HG02642 (cell line): ENCODE measurements around the gene RABAC1.
"Not testable (repeated sequence)": the region's sequence is repeated elsewhere in the genome, so short reads cannot be mapped to it uniquely, and the experiment has no call there.

ENCODE experiments used
- ATAC-seq: cut with Tn5 transposase; IDR thresholded peaks from one replicate; pipeline ENCODE4 v1.9.1; 2021; ENCODE audit warnings: mild to moderate bottlenecking; ENCODE audit not compliant: unreplicated experiment, poor library complexity

The RABAC1 gene, protein sequence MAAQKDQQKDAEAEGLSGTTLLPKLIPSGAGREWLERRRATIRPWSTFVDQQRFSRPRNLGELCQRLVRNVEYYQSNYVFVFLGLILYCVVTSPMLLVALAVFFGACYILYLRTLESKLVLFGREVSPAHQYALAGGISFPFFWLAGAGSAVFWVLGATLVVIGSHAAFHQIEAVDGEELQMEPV

DNA sequence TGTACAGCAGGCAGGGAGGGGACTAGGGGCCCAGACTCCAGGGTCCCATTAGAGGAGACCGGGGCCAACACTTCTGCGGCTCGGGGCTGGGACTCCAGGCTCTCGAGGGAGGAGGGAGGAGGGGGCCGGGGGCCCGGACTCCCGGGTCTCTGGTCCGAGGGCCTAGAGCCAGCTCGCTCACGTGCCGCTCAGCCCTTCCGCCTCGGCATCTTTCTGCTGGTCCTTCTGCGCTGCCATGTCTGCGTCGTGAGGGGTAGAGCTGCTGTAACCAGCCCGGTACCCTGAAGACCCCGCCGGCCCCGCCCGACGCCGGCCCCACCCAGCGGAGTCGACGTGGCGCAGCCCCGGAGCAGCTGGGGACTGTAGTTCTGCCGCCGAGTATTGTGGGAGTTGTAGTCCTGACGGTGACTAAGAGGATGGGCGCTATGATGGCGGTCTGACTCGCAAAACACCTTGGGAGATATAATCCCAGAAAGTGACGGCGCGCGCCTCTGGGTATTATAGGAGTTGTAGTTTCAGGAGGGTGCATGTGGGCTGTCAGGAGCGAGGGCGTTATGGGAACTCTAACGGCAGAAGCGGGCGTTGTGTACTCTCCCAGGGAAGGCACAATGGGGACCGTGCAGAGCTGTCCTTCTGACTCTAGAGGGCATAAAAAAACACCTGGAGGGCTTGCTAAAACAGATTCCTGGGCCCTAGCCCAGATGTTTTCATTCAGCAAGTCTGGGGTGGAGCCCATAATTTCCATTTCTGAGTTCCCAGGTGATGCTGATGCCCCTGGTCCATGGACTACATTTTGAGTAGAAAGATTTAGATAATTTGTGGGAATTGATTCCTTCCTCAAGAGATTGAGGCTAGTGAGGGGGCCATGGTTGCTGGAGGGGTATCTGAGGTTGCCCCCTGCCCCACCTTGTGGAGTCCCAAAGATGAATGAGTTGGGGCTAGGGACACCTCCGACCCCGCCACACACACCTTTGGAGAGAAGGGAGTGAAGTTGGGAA is at the start of gene RABAC1:
Gene RABAC1 (minus strand): TSS at position 266 of the 998 bp plus-strand sequence. CDS start 29 bp downstream, at position 237.
- ATAC-seq = peak; percentile 89

DNA sequence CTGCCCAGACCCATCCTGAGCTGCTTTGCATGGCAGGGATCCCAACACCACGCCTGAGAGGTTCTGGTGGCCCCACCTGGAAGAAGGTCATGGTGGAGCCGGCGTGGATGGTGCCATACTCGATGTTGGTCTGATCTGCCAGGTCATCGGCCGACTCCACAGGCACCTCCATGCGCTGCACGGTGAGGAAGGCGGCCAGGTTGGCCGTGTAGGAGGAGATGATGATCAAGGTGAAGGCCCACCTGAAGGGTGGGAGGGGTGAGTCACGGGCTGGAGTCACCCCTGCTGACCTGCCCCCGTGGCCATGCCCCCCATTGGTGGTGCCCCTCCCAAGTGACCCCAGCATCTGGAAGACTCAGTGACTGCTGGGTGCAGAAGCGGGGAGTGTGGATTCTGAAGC is 47.4 kb upstream of the RABAC1 start:
- ATAC-seq = no peak

DNA sequence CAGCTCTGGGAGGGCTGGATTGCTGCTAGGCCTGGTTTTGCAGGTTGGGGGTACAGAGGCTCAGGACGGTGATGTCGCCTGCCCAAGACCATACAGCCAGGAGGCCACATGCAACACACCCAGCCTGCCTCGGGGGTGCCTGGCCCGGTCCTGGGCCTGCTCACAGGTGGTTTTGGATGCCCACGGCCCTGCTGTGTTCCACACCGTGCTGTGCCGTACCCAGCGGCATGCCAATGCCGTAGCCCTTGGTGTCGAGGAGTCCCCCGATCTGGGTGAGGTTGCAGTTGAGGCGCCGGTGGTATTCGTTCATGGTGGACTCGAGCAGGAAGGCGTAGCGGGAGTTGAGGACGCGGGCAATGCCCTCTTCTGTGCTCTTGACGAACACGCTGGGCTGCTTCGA is 46.4 kb upstream of the RABAC1 start:
- ATAC-seq = no peak

DNA sequence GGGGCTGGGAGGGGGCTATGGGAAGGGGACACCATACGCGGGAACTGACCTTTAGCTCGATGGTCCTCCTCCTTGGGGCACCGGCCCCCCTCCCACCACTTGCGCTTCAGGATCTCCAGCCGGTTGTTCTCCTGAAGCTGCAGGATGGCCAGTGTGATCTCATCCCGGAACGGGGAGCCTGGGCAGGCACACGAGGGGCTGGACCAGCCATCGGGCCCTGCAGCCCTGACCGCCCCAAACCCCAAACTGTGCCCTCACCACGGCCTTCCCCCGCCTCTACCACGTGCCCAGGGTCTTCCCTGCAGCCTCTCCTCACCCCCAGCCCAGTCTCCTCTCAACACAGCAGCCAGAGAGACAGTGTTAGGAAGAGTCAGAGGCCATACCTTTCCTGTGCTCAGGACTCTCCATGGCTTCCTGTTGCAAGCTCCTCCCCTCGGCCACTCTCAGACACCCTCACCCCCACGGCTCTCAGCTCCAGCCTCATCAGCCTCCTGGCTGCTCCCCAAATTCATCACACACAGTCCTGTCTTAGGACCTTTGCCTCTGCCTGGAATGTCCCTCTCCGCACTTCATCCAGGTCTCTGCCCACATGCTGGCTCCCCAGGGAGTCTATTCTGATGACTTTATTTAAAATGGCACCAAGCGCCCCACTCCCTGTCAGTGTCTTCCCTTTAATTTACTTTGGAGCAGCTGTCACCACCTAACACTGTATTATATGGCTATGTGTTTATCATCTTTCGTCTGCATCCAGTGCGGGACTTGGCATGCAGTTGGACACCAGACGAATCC is 44.6 kb upstream of the RABAC1 start:
- no peak for ATAC-seq

DNA sequence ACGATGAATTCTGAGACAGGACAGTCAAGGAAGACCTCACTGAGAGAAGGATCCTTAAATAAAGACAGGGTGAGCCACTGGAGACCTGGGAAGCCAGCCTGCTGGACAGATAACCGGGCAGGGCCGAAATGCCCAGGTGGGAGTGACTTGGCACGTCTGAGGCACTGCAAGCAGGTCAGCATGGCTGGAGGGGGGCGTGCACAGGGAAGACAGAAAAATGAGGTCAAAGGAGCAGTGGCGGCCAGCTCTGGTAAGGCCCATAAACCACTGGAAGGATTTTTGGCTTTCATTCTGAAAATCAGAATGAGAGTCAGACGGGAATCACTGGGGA is 40.7 kb upstream of the RABAC1 start:
- no peak for ATAC-seq

DNA sequence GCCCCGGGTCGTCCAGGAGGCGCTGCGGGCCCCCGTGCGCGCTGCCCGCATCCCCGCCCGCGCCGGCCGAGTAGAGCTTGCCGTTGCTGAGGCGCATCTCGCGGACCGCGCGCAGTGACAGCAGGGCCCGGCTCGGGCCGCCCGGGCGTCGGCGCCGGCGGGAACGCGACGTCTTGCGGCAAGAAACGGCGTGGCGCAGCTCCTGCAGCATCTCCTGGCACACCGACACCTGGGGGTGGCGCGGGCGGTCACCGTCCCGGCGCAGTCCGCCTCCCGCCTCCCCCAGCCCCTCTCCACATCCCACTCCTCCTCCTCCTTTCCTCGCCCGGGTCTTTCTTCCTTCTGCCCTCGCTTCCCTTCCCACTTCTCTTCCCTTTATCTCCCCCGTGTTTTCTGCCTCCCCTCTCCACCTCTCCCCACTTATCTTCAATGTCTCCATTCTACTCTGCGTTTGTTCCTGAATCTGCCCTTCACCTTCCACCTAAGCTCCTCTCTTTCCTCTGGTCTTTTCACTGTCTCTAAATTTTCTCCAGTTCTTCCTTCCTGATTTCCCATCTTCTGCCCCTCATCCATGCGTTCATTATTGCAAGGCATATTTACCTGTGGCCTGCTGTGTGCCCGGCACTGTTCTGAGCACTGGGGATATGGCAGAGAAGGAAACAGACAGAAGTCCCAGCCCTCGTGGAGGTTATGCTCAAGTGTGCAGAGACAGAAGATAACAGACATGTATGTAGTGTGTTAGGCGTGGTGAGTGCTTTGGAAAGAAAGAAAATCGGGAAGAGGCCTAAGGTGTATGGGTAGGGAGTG is 40.2 kb upstream of the RABAC1 start:
- no peak for ATAC-seq

DNA sequence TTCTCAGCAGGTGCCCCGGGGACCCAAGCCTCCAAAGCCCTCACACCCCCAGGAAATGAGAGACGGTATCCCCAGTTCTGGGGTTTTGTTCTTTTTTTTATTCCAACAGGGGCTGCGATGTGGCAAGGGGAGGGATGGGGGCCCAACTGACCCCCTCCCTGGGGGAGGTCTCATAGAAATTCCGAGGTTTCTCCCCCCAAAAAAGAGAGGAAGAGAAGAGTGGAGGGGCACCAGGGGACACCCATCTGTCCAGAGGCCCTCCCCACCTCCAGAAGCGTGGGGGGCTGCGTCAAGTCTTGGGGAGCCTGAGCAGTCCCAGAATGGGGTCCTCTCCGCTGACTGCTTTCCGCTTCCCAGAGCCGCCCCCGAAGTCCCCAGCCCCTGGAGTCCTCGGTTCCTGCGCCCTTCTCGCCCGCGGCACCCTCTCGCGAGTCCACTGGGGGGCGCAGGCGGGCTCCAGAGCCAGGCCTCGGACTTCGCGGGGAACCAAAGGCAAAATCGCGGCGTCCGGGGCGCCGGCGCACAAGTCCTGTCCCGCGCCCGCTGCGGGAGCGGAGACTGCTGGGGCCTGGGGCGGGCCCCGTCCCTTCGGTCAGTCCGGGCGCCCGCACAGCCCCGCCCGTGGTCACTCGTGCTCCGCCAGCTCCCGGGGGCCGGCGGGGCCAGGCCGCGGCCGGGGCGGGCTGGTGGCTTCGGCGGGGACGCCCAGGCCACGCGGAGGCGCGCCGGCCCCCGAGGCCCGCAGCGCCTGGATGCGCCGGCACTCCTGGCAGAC is 39.3 kb upstream of the RABAC1 start:
- no peak for ATAC-seq

DNA sequence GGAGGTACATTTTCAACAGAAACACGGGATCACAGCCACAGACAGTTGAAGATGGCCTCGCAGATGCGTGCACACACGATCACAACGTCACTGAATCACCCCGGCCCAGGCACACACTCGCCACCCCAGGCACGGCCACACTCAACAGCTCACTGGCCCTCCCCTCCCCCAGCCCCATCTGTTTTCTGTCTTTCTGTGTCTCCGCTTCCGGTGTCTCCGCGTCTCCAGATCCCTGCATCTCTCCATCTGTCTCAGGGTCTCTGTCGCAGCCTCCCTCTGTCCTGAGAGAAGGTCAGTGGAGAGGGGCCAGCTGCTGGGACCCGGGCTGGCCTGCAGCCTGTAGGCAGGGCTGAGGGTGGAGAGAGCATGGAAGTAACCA is 38.7 kb upstream of the RABAC1 start:
- no peak for ATAC-seq

DNA sequence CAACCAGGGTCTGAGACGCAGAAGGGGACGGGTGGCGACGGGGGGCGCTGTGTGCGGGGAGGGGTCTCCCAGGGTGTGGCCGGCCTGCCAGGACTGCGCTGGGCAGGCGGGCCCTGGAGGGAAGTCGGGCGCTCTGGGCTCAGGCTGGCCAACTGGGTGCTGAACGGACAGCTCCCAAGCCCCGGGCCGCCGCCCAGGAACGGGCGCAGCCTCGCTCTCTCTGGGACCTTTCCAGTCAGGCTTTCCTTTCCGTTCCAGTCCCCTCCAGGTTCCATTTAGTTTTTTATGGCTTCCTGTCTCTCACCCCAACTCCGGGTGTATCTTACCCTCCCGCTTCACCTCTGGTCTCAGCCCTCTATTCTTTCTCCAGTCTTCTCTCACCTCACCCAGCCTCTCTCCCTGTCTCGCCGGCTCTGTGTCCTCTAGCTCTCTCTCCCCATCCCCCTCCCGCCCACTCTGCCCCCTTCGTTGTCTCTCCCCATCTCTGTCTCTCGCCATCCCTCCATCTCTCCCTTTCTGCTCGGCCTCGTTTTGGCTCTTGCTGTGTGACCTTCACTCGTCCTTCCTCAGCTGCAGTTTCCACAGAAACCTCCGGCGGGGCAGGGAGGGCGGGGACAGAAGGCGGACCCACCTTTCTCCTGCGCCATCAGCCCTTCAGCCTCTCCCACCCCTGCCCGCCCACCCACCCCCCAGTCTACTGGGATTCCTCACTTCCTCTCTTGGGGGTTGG is 38.2 kb upstream of the RABAC1 start:
- no peak for ATAC-seq

DNA sequence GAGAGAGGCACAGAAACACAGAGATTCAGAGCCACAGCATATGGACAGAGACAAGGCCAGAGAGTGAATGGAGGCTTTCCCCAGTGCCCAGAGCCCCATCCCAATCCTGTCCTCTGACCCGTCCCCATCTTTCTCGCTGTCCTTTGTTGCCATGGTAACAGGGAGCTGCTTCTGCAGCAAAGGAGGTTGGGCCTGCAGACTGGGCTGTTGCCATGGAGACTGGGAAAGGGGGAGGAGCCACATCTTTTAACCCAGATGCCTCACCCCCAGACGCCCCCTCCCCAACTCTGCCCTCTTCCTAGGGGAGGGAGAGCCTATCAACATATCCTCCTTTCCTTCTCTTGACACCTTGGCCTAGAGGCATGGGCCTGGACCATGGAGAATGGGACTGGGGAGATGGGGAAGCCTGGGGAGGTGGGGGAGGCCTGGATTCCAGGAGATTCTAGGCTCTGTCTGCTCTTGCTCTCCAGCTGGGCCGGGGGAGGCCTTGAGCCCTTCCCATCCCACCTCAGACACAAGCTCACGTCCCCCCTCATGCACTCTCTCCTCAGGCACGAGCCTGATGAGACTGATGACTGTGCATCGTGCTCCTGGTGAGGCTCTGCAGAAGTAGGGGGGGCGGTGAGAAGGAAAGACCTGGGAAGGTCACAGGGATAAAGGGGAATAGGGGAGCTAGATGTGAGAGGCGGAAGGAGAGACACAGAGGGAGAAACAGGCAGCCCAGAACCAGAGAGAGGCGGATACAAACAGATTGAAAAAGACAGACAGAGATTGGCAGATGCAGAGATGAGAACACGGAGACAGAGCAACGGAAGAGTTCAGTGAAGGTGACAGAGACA is 37.1 kb upstream of the RABAC1 start:
- ATAC-seq = no peak

DNA sequence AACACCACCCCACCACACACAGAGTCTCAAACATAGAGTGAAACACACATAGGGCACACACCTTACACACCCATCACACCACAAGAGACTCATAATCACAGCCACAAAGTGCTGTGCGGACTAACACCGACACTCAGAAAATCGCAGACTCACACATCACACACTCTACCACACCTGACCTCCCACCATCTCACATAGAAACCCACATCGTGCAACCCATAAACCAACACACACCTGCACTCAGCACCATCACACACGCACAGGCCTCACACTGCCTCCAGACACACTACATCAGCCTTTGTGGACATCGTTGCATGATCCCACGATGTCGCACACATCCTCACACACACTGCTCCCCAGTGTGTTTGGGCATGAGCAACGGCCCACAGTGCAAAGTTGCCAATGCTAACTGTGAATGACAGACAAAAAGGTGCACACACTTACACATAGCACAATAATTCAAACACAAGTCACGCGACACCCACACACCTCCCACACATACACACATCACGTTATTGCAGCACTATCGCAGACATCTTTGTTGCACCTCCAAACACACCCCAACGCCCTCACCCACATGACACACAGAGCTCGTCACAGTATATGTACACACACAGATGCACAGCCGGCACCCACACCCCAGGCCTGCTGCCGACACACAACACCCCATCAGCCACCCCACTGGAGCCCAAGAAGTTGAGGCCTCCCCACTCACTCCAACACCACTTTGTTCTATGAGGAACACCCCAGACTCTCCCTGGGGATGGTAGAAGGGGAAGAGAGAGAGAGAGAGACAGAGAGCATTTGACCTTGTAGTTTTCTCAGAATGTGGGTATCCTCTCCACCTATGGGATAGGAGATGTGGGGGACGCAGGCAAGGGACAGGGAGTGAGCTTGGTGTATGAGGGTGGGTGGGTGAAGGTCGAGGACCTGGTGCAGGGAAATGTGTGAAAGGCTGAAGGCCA is 36.2 kb upstream of the RABAC1 start:
- no peak for ATAC-seq

DNA sequence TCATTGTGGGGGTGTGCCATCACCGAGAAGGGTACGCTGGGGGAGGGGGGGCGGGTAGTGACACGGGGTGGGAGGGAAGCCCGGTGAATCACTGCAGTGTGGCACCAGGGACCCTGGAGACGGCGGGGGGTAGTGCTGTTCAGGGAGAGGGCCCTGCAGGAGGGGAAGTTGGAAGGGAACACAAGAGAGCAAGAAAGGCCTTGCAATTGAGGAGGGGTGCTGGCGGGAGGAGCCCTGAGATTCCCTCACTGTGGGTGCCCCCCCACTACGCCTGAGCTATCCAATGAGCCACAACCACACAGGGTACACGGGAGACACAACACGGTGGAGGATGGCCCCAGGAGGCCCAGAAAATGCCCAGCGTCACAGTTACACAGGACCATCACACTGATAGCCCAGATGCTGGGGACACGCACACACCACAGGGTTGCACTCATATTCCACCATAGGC is 35.4 kb upstream of the RABAC1 start:
- no peak for ATAC-seq

DNA sequence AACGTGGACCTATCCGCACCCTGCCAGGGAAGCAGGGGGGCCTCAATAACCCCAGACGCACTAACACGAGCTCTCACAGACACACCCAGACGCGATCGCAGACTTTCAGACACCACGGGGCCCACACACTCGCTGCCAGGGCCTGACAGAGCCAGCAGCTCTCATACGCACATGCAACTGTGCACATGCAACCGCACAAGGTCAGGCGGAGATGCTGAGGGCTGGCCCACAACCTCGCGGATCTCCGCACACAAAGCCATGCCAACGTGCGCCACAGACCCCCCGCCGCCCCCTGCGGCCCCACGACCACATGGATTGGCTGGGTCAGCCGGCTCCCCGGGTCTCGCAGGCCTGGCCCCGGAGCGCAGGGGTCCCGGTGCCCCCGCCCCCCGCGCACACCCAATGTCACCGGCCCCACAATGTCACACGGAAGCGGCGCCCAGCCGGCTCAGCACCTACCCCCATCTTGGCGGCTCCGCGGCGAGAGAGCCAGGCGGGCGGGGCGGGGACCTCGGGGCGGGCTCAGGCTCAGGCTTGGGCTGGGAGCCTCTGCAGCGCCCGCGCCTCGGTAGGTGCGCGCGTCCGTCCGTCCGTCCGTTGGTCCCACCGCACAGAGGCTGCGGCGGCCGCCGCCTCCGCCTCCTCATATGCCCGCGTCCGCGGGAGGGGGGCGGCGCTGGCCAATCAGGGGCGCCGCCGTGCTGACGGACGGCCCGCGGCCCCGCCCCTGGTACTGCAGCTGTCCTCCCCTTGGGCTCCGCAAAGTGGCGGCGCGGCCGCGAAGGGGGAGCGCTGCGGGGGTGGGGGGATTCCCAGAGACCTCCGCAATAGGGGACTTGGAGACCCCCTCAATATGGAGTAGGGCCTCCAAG is 34.7 kb upstream of the RABAC1 start, which contains the start of gene ATP1A3:
Gene ATP1A3 (minus strand): TSS at position 619 of the 872 bp plus-strand sequence. CDS start 154 bp downstream, at position 465.
- peak; percentile 60 for ATAC-seq

DNA sequence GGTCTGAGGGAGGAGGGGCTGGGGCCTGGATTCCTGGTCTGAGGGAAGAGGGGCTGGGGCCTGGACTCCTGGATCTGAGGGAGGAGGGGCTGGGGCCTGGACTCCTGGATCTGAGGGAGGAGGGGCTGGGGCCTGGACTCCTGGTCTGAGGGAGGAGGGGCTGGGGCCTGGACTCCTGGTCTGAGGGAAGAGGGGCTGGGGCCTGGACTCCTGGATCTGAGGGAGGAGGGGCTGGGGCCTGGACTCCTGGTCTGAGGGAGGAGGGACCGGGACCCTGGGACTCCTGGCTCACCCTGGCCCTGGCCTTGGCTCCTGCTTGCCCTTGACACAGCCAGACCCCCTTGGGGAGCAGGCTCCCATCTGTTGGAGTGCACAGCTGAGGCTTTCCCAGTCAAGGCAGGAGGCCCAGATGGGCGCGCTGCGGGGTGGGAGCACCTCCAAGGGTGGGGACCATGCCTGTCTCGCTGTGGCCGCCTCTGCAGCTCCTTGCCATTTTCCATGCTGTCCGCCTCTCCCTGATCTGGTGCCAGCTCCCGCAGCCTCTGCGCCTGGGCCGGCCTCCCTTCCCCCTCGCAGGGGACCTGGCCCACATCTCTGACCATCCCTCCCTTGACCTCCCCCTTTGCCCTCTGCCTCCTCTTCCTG is 32.9 kb upstream of the RABAC1 start:
- not testable (repeated sequence) for ATAC-seq

DNA sequence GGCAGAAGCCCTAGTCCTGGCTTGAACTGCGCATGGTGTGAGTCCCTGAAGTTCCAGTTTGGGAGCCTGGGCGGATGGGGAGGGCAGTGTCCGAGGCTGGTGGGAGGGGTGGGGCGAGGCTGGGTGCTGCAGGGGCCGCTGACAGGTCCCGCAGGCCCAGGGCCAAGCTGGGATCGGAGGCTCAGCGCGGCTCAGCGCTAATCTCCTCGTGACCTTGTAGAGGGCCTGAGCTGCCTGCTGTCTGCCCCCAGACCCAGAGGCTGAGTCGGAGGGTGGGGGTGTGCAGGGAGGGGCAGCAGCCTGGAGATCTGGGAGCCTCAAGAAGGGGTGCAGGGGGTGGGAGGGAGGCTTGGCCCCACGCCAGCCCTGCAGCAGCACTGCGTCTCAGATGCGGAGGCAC is 31.9 kb upstream of the RABAC1 start:
- no peak for ATAC-seq
